ENCODE measurements around the gene GSE1. TPM values are rescaled to one million over a fixed set of nuclear protein-coding genes. Genes with fewer than 3 reads are reported as not detected.

Gene GSE1
- total and polyA plus RNA-seq, 2 of the 13 experiments (the other 11 are each of a cell fraction or from before 2014, with no cell fraction given) = 16.1 to 31.2 TPM

DNA sequence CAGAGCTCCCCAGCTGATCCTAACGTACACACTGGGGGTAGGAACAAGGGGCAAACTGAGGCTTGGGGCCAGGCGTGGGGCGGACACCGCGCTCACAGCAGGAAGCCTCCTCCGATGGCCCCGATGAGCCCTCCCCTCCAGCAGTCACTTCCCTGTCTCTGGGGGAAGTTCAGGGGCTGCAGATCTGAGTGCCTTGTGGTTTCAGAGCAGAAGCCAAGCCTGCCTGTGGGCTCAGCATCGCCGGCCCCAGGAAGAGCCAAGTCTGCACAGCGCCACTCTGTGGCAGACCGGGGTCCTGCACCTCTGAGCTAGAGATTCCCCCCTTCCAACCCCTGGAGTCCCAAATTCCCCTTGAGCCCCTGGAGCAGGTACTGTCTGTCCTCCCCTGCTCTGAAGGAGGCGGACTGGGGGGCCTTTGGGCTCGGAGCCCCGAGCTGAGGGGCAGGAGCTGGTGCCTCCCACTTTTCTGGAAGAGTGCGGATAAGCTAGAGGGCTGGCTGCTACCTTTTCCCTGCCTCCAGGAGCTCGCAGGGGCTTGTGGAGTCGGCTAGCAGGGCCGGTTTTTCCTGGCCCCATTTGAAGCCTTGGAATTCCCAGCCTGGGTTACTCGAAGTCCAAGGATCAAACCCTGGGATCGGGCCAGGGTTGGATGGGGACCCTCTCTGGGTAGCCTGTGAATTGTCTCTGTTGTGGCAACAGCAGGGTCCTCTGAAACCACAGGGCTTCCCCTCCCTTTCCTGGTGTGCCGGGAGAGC, 2.9 kb downstream of the GSE1 start (continued):
- TF ChIP-seq, protein P1, sequence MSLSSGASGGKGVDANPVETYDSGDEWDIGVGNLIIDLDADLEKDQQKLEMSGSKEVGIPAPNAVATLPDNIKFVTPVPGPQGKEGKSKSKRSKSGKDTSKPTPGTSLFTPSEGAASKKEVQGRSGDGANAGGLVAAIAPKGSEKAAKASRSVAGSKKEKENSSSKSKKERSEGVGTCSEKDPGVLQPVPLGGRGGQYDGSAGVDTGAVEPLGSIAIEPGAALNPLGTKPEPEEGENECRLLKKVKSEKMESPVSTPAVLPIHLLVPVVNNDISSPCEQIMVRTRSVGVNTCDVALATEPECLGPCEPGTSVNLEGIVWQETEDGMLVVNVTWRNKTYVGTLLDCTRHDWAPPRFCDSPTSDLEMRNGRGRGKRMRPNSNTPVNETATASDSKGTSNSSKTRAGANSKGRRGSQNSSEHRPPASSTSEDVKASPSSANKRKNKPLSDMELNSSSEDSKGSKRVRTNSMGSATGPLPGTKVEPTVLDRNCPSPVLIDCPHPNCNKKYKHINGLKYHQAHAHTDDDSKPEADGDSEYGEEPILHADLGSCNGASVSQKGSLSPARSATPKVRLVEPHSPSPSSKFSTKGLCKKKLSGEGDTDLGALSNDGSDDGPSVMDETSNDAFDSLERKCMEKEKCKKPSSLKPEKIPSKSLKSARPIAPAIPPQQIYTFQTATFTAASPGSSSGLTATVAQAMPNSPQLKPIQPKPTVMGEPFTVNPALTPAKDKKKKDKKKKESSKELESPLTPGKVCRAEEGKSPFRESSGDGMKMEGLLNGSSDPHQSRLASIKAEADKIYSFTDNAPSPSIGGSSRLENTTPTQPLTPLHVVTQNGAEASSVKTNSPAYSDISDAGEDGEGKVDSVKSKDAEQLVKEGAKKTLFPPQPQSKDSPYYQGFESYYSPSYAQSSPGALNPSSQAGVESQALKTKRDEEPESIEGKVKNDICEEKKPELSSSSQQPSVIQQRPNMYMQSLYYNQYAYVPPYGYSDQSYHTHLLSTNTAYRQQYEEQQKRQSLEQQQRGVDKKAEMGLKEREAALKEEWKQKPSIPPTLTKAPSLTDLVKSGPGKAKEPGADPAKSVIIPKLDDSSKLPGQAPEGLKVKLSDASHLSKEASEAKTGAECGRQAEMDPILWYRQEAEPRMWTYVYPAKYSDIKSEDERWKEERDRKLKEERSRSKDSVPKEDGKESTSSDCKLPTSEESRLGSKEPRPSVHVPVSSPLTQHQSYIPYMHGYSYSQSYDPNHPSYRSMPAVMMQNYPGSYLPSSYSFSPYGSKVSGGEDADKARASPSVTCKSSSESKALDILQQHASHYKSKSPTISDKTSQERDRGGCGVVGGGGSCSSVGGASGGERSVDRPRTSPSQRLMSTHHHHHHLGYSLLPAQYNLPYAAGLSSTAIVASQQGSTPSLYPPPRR (CRISPR knock-in tag; IDR thresholded peaks at IDR 0.05; ENCODE audit: borderline replicate concordance) = no peak
- TF ChIP-seq HNF4G (IDR thresholded peaks at IDR 0.05; ENCODE audit: borderline replicate concordance, low read depth, low read length) (no peak), HNF4G (CRISPR knock-in tag; IDR thresholded peaks at IDR 0.05; ENCODE audit: borderline replicate concordance, low read depth) (no peak), ZNF737 (CRISPR knock-in tag; IDR thresholded peaks at IDR 0.05; ENCODE audit: borderline replicate concordance) (no peak), ZNF724P (CRISPR knock-in tag; IDR thresholded peaks at IDR 0.05; ENCODE audit: borderline replicate concordance) (0 out of 2 replicates have a peak, but pooled peaks have one; percentile 73), DR1 (CRISPR knock-in tag; IDR thresholded peaks at IDR 0.05) (no peak), ZNF660 (CRISPR knock-in tag; IDR thresholded peaks at IDR 0.05; ENCODE audit: borderline replicate concordance, low read depth) (no peak), NFKB2 (CRISPR knock-in tag; IDR thresholded peaks at IDR 0.05; ENCODE audit: borderline replicate concordance) (0 out of 2 replicates have a peak, but pooled peaks have one; percentile 30), SPEN (CRISPR knock-in tag; IDR thresholded peaks at IDR 0.05; ENCODE audit: low read depth) (no peak), POLR2G (IDR thresholded peaks at IDR 0.05; ENCODE audit: low read depth, low read length) (no peak), BORCS8-MEF2B (CRISPR knock-in tag; IDR thresholded peaks at IDR 0.05) (peak; percentile 38; the same call in 1 of the 2 replicates), ZNF326 (CRISPR knock-in tag; IDR thresholded peaks at IDR 0.05; ENCODE audit: borderline replicate concordance) (no peak), SNRNP70 (IDR thresholded peaks at IDR 0.05; ENCODE audit: low read depth, low read length) (no peak), MBNL3 (CRISPR knock-in tag; conservative IDR thresholded peaks at IDR 0.05) (no peak), HNRNPL (IDR thresholded peaks at IDR 0.05; ENCODE audit: low read depth, low read length) (0 out of 2 replicates have a peak, but pooled peaks have one; percentile 25)
- TF ChIP-seq, protein P2, sequence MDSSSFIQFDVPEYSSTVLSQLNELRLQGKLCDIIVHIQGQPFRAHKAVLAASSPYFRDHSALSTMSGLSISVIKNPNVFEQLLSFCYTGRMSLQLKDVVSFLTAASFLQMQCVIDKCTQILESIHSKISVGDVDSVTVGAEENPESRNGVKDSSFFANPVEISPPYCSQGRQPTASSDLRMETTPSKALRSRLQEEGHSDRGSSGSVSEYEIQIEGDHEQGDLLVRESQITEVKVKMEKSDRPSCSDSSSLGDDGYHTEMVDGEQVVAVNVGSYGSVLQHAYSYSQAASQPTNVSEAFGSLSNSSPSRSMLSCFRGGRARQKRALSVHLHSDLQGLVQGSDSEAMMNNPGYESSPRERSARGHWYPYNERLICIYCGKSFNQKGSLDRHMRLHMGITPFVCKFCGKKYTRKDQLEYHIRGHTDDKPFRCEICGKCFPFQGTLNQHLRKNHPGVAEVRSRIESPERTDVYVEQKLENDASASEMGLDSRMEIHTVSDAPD (CRISPR knock-in tag; IDR thresholded peaks at IDR 0.05) = no peak
- TF ChIP-seq, protein P3, sequence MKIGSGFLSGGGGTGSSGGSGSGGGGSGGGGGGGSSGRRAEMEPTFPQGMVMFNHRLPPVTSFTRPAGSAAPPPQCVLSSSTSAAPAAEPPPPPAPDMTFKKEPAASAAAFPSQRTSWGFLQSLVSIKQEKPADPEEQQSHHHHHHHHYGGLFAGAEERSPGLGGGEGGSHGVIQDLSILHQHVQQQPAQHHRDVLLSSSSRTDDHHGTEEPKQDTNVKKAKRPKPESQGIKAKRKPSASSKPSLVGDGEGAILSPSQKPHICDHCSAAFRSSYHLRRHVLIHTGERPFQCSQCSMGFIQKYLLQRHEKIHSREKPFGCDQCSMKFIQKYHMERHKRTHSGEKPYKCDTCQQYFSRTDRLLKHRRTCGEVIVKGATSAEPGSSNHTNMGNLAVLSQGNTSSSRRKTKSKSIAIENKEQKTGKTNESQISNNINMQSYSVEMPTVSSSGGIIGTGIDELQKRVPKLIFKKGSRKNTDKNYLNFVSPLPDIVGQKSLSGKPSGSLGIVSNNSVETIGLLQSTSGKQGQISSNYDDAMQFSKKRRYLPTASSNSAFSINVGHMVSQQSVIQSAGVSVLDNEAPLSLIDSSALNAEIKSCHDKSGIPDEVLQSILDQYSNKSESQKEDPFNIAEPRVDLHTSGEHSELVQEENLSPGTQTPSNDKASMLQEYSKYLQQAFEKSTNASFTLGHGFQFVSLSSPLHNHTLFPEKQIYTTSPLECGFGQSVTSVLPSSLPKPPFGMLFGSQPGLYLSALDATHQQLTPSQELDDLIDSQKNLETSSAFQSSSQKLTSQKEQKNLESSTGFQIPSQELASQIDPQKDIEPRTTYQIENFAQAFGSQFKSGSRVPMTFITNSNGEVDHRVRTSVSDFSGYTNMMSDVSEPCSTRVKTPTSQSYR (CRISPR knock-in tag; IDR thresholded peaks at IDR 0.05; ENCODE audit: borderline replicate concordance) = no peak
- TF ChIP-seq, protein P4, sequence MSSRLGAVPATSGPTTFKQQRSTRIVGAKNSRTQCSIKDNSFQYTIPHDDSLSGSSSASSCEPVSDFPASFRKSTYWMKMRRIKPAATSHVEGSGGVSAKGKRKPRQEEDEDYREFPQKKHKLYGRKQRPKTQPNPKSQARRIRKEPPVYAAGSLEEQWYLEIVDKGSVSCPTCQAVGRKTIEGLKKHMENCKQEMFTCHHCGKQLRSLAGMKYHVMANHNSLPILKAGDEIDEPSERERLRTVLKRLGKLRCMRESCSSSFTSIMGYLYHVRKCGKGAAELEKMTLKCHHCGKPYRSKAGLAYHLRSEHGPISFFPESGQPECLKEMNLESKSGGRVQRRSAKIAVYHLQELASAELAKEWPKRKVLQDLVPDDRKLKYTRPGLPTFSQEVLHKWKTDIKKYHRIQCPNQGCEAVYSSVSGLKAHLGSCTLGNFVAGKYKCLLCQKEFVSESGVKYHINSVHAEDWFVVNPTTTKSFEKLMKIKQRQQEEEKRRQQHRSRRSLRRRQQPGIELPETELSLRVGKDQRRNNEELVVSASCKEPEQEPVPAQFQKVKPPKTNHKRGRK (CRISPR knock-in tag; IDR thresholded peaks at IDR 0.05) = no peak
